ENCODE data around the gene ZNF593OS.

DNA sequence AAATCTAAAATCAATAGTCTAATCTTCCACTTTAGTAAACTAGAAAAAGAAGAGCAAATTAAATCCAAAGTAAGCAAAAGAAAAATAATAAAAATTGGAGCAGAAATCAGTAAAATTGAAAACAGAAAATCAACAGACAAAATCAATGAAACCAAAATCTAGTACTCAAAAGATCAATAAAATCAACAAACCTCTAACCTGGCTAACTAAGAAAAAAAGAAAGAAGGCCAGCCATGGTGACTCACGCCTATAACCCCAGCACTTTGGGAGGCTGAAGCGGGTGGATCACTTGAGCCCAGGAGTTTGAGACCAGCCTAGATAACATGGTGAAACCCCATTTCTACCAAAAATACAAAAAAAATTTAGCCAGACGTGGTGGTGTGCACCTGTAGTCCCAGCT lies 37.2 kb downstream of the ZNF593OS start:
- no peak for TF ChIP-seq POLR2A (IDR thresholded peaks at IDR 0.05)
- TF ChIP-seq, protein P1, sequence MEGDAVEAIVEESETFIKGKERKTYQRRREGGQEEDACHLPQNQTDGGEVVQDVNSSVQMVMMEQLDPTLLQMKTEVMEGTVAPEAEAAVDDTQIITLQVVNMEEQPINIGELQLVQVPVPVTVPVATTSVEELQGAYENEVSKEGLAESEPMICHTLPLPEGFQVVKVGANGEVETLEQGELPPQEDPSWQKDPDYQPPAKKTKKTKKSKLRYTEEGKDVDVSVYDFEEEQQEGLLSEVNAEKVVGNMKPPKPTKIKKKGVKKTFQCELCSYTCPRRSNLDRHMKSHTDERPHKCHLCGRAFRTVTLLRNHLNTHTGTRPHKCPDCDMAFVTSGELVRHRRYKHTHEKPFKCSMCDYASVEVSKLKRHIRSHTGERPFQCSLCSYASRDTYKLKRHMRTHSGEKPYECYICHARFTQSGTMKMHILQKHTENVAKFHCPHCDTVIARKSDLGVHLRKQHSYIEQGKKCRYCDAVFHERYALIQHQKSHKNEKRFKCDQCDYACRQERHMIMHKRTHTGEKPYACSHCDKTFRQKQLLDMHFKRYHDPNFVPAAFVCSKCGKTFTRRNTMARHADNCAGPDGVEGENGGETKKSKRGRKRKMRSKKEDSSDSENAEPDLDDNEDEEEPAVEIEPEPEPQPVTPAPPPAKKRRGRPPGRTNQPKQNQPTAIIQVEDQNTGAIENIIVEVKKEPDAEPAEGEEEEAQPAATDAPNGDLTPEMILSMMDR (IDR thresholded peaks at IDR 0.05), result no peak
